ENCODE measurements around the gene SGSH.

SGSH gene

GRCh38 chr17:80164185-80164584 lies 55.9 kb downstream of the SGSH start:
- TF ChIP-seq, protein P1, sequence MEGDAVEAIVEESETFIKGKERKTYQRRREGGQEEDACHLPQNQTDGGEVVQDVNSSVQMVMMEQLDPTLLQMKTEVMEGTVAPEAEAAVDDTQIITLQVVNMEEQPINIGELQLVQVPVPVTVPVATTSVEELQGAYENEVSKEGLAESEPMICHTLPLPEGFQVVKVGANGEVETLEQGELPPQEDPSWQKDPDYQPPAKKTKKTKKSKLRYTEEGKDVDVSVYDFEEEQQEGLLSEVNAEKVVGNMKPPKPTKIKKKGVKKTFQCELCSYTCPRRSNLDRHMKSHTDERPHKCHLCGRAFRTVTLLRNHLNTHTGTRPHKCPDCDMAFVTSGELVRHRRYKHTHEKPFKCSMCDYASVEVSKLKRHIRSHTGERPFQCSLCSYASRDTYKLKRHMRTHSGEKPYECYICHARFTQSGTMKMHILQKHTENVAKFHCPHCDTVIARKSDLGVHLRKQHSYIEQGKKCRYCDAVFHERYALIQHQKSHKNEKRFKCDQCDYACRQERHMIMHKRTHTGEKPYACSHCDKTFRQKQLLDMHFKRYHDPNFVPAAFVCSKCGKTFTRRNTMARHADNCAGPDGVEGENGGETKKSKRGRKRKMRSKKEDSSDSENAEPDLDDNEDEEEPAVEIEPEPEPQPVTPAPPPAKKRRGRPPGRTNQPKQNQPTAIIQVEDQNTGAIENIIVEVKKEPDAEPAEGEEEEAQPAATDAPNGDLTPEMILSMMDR (conservative IDR thresholded peaks at IDR 0.05; ENCODE audit: low read length), result no peak
- TF ChIP-seq EZH2phosphoT487 (IDR thresholded peaks at IDR 0.05; ENCODE audit: borderline replicate concordance), result no peak

DNA sequence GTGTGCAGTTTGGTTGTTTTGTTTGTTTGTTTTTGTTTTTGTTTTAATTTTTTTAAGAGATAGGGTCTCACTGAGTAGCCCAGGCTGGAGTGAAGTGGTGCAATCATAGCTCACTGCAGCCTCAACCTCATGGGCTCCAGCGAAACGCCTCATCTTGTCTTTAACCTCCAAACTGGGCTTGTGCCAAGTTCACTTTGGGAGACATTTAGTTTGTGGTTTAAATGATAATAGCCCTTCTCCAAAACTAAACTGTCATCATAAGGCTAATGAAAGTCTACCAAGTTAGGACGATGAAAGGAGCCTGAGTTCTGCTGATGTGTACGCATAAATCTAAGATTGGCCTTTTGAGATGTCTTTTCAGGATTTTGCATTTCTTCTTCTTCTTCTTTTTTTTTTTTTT lies 56.8 kb downstream of the SGSH start:
- Histone ChIP-seq H3F3A (ENCODE audit: low read depth) (no peaks in the 10 kb centered on the region), H3K4me3 (ENCODE audit: low read length, poor library complexity, severe bottlenecking) (no peak overlapping the region), H3K79me2 (ENCODE audit: insufficient read depth, low read length) (no peaks in the 10 kb centered on the region), H3K27me3 (ENCODE audit: insufficient read depth, low read length, poor library complexity, severe bottlenecking) (no peaks in the 10 kb centered on the region), H4K20me1 (ENCODE audit: insufficient read depth, low read length, poor library complexity, severe bottlenecking) (no peaks in the 10 kb centered on the region), H3K4me1 (ENCODE audit: insufficient read depth, low read length, poor library complexity, severe bottlenecking) (peaks cover 29% of the 10 kb centered on the region), H3K9ac (ENCODE audit: low read depth, low read length, poor library complexity, severe bottlenecking) (no peak overlapping the region), H3K4me2 (ENCODE audit: low read depth, low read length, poor library complexity, severe bottlenecking) (no peak overlapping the region), H3K9me3 (ENCODE audit: insufficient read depth, low read depth, low read length) (no peaks in the 10 kb centered on the region), H3K9me2 (replicated peaks; ENCODE audit: low read depth, low read length) (no peaks in the 10 kb centered on the region), H3K36me3 (ENCODE audit: insufficient read depth, low read length) (no peaks in the 10 kb centered on the region), H2AFZ (ENCODE audit: low read length) (no peak overlapping the region)
- no peak for TF ChIP-seq EZH2phosphoT487 (IDR thresholded peaks at IDR 0.05; ENCODE audit: borderline replicate concordance)
- TF ChIP-seq, protein P1 (conservative IDR thresholded peaks at IDR 0.05; ENCODE audit: low read length), result no peak

More at GRCh38 chr17:80164185-80164584, 55.9 kb downstream of the SGSH start:
- Histone ChIP-seq H3K4me1 (ENCODE audit: insufficient read depth, low read length, poor library complexity, severe bottlenecking) (peaks cover 26% of the 10 kb centered on the region), H2AFZ (ENCODE audit: low read length) (no peak overlapping the region), H3K4me3 (ENCODE audit: low read length, poor library complexity, severe bottlenecking) (no peak overlapping the region), H3K27me3 (ENCODE audit: insufficient read depth, low read length, poor library complexity, severe bottlenecking) (no peaks in the 10 kb centered on the region), H3K9me3 (ENCODE audit: insufficient read depth, low read depth, low read length) (no peaks in the 10 kb centered on the region), H3K4me2 (ENCODE audit: low read depth, low read length, poor library complexity, severe bottlenecking) (no peak overlapping the region), H4K20me1 (ENCODE audit: insufficient read depth, low read length, poor library complexity, severe bottlenecking) (no peaks in the 10 kb centered on the region), H3F3A (ENCODE audit: low read depth) (no peaks in the 10 kb centered on the region), H3K79me2 (ENCODE audit: insufficient read depth, low read length) (no peaks in the 10 kb centered on the region), H3K36me3 (ENCODE audit: insufficient read depth, low read length) (no peaks in the 10 kb centered on the region), H3K9me2 (replicated peaks; ENCODE audit: low read depth, low read length) (no peaks in the 10 kb centered on the region), H3K9ac (ENCODE audit: low read depth, low read length, poor library complexity, severe bottlenecking) (no peak overlapping the region)

GRCh38 chr17:80160536-80160935 lies 59.6 kb downstream of the SGSH start:
- peak overlapping the region; percentile 50 for H3K4me3 ChIP-seq (ENCODE audit: low read length, poor library complexity, severe bottlenecking)
- no peaks in the 10 kb centered on the region for H3K9me3 ChIP-seq (ENCODE audit: insufficient read depth, low read depth, low read length)
- H3K9ac ChIP-seq (ENCODE audit: low read depth, low read length, poor library complexity, severe bottlenecking), result peak overlapping the region; percentile 33
- H4K20me1 ChIP-seq (ENCODE audit: insufficient read depth, low read length, poor library complexity, severe bottlenecking), result no peaks in the 10 kb centered on the region
- H2AFZ ChIP-seq (ENCODE audit: low read length), result peak overlapping the region; percentile 29; the same call in 1 of the 2 replicates
- peaks cover 31% of the 10 kb centered on the region for H3K4me1 ChIP-seq (ENCODE audit: insufficient read depth, low read length, poor library complexity, severe bottlenecking)
- no peaks in the 10 kb centered on the region for H3K9me2 ChIP-seq (replicated peaks; ENCODE audit: low read depth, low read length)
- H3K36me3 ChIP-seq (ENCODE audit: insufficient read depth, low read length), result no peaks in the 10 kb centered on the region
- no peaks in the 10 kb centered on the region for H3F3A ChIP-seq (ENCODE audit: low read depth)
- peak overlapping the region; percentile 74 for H3K4me2 ChIP-seq (ENCODE audit: low read depth, low read length, poor library complexity, severe bottlenecking)
- H3K27me3 ChIP-seq (ENCODE audit: insufficient read depth, low read length, poor library complexity, severe bottlenecking), result no peaks in the 10 kb centered on the region
- TF ChIP-seq EZH2phosphoT487 (IDR thresholded peaks at IDR 0.05; ENCODE audit: borderline replicate concordance), result no peak
- TF ChIP-seq, protein P1 (conservative IDR thresholded peaks at IDR 0.05; ENCODE audit: low read length), result no peak
- H3K79me2 ChIP-seq (ENCODE audit: insufficient read depth, low read length), result no peaks in the 10 kb centered on the region
